ENCODE data around the gene RAD51C.

The RAD51C gene

GRCh38 chr17:58710948-58711552 lies 18.6 kb downstream of the RAD51C start:
- H3K4me3 ChIP-seq (ENCODE audit: low read length): no peak overlapping the region
- TF ChIP-seq, protein P1, sequence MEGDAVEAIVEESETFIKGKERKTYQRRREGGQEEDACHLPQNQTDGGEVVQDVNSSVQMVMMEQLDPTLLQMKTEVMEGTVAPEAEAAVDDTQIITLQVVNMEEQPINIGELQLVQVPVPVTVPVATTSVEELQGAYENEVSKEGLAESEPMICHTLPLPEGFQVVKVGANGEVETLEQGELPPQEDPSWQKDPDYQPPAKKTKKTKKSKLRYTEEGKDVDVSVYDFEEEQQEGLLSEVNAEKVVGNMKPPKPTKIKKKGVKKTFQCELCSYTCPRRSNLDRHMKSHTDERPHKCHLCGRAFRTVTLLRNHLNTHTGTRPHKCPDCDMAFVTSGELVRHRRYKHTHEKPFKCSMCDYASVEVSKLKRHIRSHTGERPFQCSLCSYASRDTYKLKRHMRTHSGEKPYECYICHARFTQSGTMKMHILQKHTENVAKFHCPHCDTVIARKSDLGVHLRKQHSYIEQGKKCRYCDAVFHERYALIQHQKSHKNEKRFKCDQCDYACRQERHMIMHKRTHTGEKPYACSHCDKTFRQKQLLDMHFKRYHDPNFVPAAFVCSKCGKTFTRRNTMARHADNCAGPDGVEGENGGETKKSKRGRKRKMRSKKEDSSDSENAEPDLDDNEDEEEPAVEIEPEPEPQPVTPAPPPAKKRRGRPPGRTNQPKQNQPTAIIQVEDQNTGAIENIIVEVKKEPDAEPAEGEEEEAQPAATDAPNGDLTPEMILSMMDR (conservative IDR thresholded peaks at IDR 0.05; ENCODE audit: low read length): peak; percentile 76
- DNase-seq (ENCODE audit: low read depth): peak; percentile 58

DNA sequence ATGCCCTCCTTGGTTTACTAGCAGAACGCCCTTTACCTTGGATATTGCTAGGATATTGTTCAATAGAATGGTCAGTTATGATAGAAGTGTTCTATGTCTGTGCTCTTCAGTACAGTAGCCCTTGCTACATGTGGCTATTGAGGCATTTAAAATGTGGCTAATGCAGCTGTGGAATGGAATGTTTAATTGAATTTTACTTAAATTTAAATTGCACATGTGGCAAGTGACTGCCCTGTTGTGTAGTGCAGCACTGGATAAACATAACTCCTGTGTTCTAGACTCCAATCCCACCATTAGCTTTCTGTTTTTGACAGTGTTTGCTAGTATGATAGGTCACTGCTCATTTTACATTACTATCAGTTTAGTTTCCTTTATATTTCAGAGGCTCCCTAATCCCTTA lies 29.9 kb downstream of the RAD51C start:
- TF ChIP-seq, protein P1 (conservative IDR thresholded peaks at IDR 0.05; ENCODE audit: low read length): no peak
- DNase-seq (ENCODE audit: low read depth): no peak
- H3K4me3 ChIP-seq (ENCODE audit: low read length): no peak overlapping the region

- TF ChIP-seq, protein P1 (conservative IDR thresholded peaks at IDR 0.05; ENCODE audit: low read length): no peak
- no peak overlapping the region for H3K4me3 ChIP-seq (ENCODE audit: low read length)
- DNase-seq (ENCODE audit: low read depth): no peak
Measured at GRCh38 chr17:58722696-58723095, 30.3 kb downstream of the RAD51C start.

- TF ChIP-seq, protein P1 (conservative IDR thresholded peaks at IDR 0.05; ENCODE audit: low read length): no peak
- no peak overlapping the region for H3K4me3 ChIP-seq (ENCODE audit: low read length)
- peak; percentile 3 for DNase-seq (ENCODE audit: low read depth)
Measured at GRCh38 chr17:58728798-58729197, 36.4 kb downstream of the RAD51C start.

DNA sequence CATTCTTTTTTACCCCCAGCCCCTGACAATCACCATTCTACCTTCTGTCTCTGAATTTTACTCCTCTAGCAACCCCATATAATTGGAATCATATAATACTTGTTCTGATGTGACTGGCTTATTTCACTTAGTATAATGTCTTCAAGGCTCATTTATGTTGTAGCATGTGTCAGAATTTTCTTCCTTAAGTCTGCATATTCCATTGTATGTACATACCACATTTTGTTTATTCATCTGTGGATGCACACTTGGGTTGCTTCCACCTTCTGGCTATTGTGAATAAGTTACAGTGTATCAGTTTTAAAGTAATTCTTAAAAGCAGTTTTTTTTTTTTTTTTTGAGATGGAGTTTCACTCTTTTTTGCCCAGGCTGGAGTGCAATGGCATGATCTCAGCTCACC lies 38.5 kb downstream of the RAD51C start:
- DNase-seq (ENCODE audit: low read depth): no peak
- no peak overlapping the region for H3K4me3 ChIP-seq (ENCODE audit: low read length)
- TF ChIP-seq, protein P1 (conservative IDR thresholded peaks at IDR 0.05; ENCODE audit: low read length): no peak

DNA sequence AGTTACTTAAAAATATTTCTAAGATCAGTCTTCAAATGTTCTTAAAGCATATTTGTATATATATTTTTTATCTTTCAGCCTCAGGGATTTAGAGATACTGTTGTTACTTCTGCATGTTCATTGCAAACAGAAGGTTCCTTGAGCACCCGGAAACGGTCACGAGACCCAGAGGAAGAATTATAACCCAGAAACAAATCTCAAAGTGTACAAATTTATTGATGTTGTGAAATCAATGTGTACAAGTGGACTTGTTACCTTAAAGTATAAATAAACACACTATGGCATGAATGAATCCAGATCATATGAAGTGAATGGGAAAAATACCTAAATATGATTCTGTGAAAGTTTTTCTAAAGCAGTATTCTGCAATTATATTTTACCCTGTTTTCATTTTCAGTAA lies 41.6 kb downstream of the RAD51C start:
- no peak for DNase-seq (ENCODE audit: low read depth)
- no peak overlapping the region for H3K4me3 ChIP-seq (ENCODE audit: low read length)
- TF ChIP-seq, protein P1 (conservative IDR thresholded peaks at IDR 0.05; ENCODE audit: low read length): no peak

DNA sequence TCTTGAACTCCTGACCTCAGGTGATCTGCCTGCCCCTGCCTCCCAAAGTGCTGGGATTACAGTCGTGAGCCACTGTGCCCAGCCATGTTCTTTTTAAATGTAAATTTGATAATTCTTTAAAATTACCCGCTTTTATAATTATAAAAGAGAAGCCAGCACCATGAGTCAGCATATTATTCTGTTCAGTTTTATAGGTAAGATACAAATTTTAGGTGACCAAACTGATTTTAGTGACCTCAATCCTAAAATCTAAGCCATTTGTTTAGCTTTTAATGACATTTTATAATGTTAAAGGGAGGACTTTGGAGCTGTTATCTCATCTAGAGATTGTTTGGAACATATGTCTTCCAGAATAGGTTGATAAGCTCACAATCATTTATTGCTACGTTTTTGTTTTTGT lies 42.4 kb downstream of the RAD51C start:
- TF ChIP-seq, protein P1 (conservative IDR thresholded peaks at IDR 0.05; ENCODE audit: low read length): no peak
- H3K4me3 ChIP-seq (ENCODE audit: low read length): no peak overlapping the region
- no peak for DNase-seq (ENCODE audit: low read depth)

All from AG10803 (cell line).